DMS114 treated with DMSO at 0.1 percent for 48 hours (cell line): Measurements from ENCODE around the gene TESK1.
"Not testable (repeated sequence)": the region's sequence is repeated elsewhere in the genome, so short reads cannot be mapped to it uniquely, and the experiment has no call there.

Experiments used
- DNase-seq: peaks from one replicate; lab custom pipeline; 2025; ENCODE audit not compliant: unreplicated experiment; lab: John Stamatoyannopoulos, UW

The TESK1 gene

GRCh38 chr9:35615981-35616680, 11.1 kb downstream of the TESK1 start:
- DNase-seq = no peak

GRCh38 chr9:35616681-35617459, 11.8 kb downstream of the TESK1 start:
- no peak for DNase-seq

GRCh38 chr9:35617548-35617947, 12.5 kb downstream of the TESK1 start:
- DNase-seq = no peak

- no peak for DNase-seq
Measured at GRCh38 chr9:35618325-35618727, 13.3 kb downstream of the TESK1 start, which contains the start of gene CD72. TSS of gene CD72 (minus strand) at chr9:35618413. CDS start at chr9:35618303, 110 bp downstream.

GRCh38 chr9:35618854-35619799, 14.1 kb downstream of the TESK1 start:
- no peak for DNase-seq

GRCh38 chr9:35619800-35620158, 14.7 kb downstream of the TESK1 start:
- DNase-seq = no peak

- no peak for DNase-seq
Measured at GRCh38 chr9:35627575-35627974, 22.5 kb downstream of the TESK1 start.

- no peak for DNase-seq
Measured at GRCh38 chr9:35628389-35628991, 23.4 kb downstream of the TESK1 start.

GRCh38 chr9:35629597-35629996, 24.5 kb downstream of the TESK1 start:
- DNase-seq = no peak

GRCh38 chr9:35635730-35636129, 30.7 kb downstream of the TESK1 start:
- DNase-seq = no peak

GRCh38 chr9:35636135-35636876, 31.2 kb downstream of the TESK1 start:
- no peak for DNase-seq

- DNase-seq = not testable (repeated sequence)
Measured at GRCh38 chr9:35636877-35637246, 31.8 kb downstream of the TESK1 start.

GRCh38 chr9:35637427-35637955, 32.4 kb downstream of the TESK1 start:
- not testable (repeated sequence) for DNase-seq

- DNase-seq = not testable (repeated sequence)
Measured at GRCh38 chr9:35638751-35639150, 33.7 kb downstream of the TESK1 start.

- DNase-seq = not testable (repeated sequence)
Measured at GRCh38 chr9:35639225-35639624, 34.2 kb downstream of the TESK1 start.

- no peak for DNase-seq
Measured at GRCh38 chr9:35639631-35640030, 34.6 kb downstream of the TESK1 start.

GRCh38 chr9:35640431-35640830, 35.4 kb downstream of the TESK1 start:
- not testable (repeated sequence) for DNase-seq

GRCh38 chr9:35641478-35641877, 36.4 kb downstream of the TESK1 start:
- not testable (repeated sequence) for DNase-seq

- DNase-seq = no peak
Measured at GRCh38 chr9:35643046-35643445, 38.0 kb downstream of the TESK1 start.

GRCh38 chr9:35645736-35646135, 40.7 kb downstream of the TESK1 start:
- not testable (repeated sequence) for DNase-seq
